ENCODE results near the gene APOA4. TPM values are rescaled to one million over a fixed set of nuclear protein-coding genes. Genes with fewer than 3 reads are reported as not detected.

Gene APOA4
- polyA plus RNA-seq, 2 of the 4 experiments (the other 2 are of a cell fraction): not detected

- Histone ChIP-seq H3K4me1 (peaks cover 10% of the 10 kb centered on the region; the same call in 1 of the 3 replicates), H3K9me3 (no peaks in the 10 kb centered on the region), H3K4me2 (peak overlapping the region; percentile 77), H3K27ac (peak overlapping the region; percentile 94 to 97), H3K4me3 (peak overlapping the region; percentile 94)
- ChIA-PET CTCF (interaction anchor here (0.5 to 8.8 kb wide), 5 partner anchors 10 to 320 kb away, joined by 4 to 114 read pairs (median 6); no protein-coding TSS in a partner anchor), POLR2A (interaction anchor here (0.9 to 1.3 kb wide), 4 partner anchors 14 to 311 kb away, joined by 3 to 6 read pairs (median 4); partner anchors contain the start of genes APOA4, BUD13 and SIK3)
- WGBS (ENCODE audit: missing lambda C conversion rate): 6% methylated on average over 11 of the region's 15 CpGs
- DNase-seq (ENCODE audit: low read depth in 1 of 2, low spot score in 1 of 2): no peak
- no peak for FAIRE-seq
- no peak for TF ChIP-seq CBX8 (IDR thresholded peaks at IDR 0.05)
- no peak for TF ChIP-seq SREBF2 (IDR thresholded peaks at IDR 0.05)
- no peak for TF ChIP-seq TP53 (CRISPR knock-in tag; IDR thresholded peaks at IDR 0.05)
- no peak for TF ChIP-seq HOXA7 (CRISPR knock-in tag; IDR thresholded peaks at IDR 0.05)
- no peak for TF ChIP-seq CEBPB (IDR thresholded peaks at IDR 0.05)
- TF ChIP-seq FOXS1 (CRISPR knock-in tag; IDR thresholded peaks at IDR 0.05): no peak
- TF ChIP-seq NFE2L2 (conservative IDR thresholded peaks at IDR 0.05; ENCODE audit: low read length): no peak
- TF ChIP-seq POLR2AphosphoS2 (conservative IDR thresholded peaks at IDR 0.05; ENCODE audit: low read length): no peak
- no peak for TF ChIP-seq RCOR1 (IDR thresholded peaks at IDR 0.05; ENCODE audit: low read depth, low read length)
- TF ChIP-seq HOXB5 (CRISPR knock-in tag; IDR thresholded peaks at IDR 0.05): no peak
- TF ChIP-seq CHD2 (IDR thresholded peaks at IDR 0.05; ENCODE audit: low read length, partially characterized antibody): no peak
- no peak for TF ChIP-seq JUNB (IDR thresholded peaks at IDR 0.05)
- TF ChIP-seq MAZ (IDR thresholded peaks at IDR 0.05; ENCODE audit: borderline replicate concordance, low read depth, low read length): no peak
- TF ChIP-seq, protein P1, sequence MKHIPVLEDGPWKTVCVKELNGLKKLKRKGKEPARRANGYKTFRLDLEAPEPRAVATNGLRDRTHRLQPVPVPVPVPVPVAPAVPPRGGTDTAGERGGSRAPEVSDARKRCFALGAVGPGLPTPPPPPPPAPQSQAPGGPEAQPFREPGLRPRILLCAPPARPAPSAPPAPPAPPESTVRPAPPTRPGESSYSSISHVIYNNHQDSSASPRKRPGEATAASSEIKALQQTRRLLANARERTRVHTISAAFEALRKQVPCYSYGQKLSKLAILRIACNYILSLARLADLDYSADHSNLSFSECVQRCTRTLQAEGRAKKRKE (CRISPR knock-in tag; IDR thresholded peaks at IDR 0.05; ENCODE audit: low read depth): no peak
- no peak for TF ChIP-seq HOXB13 (CRISPR knock-in tag; IDR thresholded peaks at IDR 0.05; ENCODE audit: low read depth)
- no peak for TF ChIP-seq CHD4 (IDR thresholded peaks at IDR 0.05; ENCODE audit: borderline replicate concordance)
- no peak for TF ChIP-seq USF2 (IDR thresholded peaks at IDR 0.05)
- ATAC-seq: no peak
Measured at GRCh38 chr11:116787436-116787785, 35.7 kb downstream of the APOA4 start.

- Histone ChIP-seq H3K27ac (peak overlapping the region; percentile 94 to 97), H3K4me3 (peak overlapping the region; percentile 94), H3K4me1 (peaks cover 10% of the 10 kb centered on the region; the same call in 1 of the 3 replicates), H3K4me2 (peak overlapping the region; percentile 77), H3K9me3 (no peaks in the 10 kb centered on the region)
- no peak for TF ChIP-seq HOXB5 (CRISPR knock-in tag; IDR thresholded peaks at IDR 0.05)
- TF ChIP-seq FOSB (CRISPR knock-in tag; IDR thresholded peaks at IDR 0.05): no peak
- no peak for TF ChIP-seq CEBPB (IDR thresholded peaks at IDR 0.05)
- no peak for TF ChIP-seq BHLHE40 (IDR thresholded peaks at IDR 0.05; ENCODE audit: low read depth, low read length)
- TF ChIP-seq, protein P2, sequence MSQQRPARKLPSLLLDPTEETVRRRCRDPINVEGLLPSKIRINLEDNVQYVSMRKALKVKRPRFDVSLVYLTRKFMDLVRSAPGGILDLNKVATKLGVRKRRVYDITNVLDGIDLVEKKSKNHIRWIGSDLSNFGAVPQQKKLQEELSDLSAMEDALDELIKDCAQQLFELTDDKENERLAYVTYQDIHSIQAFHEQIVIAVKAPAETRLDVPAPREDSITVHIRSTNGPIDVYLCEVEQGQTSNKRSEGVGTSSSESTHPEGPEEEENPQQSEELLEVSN (IDR thresholded peaks at IDR 0.05; ENCODE audit: borderline replicate concordance, low read depth): no peak
- 81% methylated on average over 5 of the region's 5 CpGs for WGBS (ENCODE audit: missing lambda C conversion rate)
- no peak for FAIRE-seq
- ATAC-seq: no peak
- ChIA-PET CTCF (interaction anchor here (0.8 to 8.8 kb wide), 4 partner anchors 9 to 320 kb away, joined by 5 to 114 read pairs (median 6); no protein-coding TSS in a partner anchor), POLR2A (interaction anchor here (0.7 to 1.3 kb wide), 3 partner anchors 36 to 54 kb away, joined by 3 to 4 read pairs (median 3); partner anchors contain the start of gene APOA4)
- DNase-seq (ENCODE audit: low read depth in 1 of 2, low spot score in 1 of 2): no peak
Measured at GRCh38 chr11:116786966-116787365, 36.1 kb downstream of the APOA4 start.

DNA sequence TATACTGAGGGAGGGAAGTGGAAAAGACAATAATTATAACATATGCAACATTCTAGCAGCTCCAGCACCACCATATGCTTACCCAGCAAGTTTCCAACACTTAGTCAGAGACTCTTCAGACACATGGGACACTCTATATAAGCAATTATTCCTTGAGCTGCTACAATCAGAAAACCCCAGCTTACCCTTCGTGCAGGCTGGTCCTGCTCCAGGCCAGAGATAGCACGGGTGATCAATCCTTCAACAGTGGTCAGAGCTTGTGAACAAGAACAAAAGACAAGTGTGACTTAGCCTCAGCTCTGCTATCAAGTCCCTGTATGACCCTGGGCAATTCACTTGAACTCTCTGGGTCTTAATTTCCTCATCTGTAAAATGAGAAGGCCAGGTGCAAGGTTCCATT lies 36.8 kb downstream of the APOA4 start:
- peak overlapping the region; percentile 77 for H3K4me2 ChIP-seq
- FAIRE-seq: no peak
- ChIA-PET POLR2A (interaction anchor here (1.3 kb wide), 1 partner anchor 37 kb away, joined by 3 read pairs; the partner anchor contains the start of gene APOA4), CTCF (interaction anchor here (1.8 to 8.8 kb wide), 3 partner anchors 9 to 321 kb away, joined by 5 to 114 read pairs (median 6); no protein-coding TSS in a partner anchor)
- WGBS (ENCODE audit: missing lambda C conversion rate): 90% methylated on average over 2 of the region's 2 CpGs
- no peak for ATAC-seq
- H3K4me1 ChIP-seq: peaks cover 10% of the 10 kb centered on the region; the same call in 1 of the 3 replicates
- H3K9me3 ChIP-seq: no peaks in the 10 kb centered on the region
- peak overlapping the region; percentile 94; the same call in 2 of the 3 replicates for H3K4me3 ChIP-seq
- TF ChIP-seq HDAC2 (IDR thresholded peaks at IDR 0.05) (no peak), HEYL (CRISPR knock-in tag; IDR thresholded peaks at IDR 0.05) (no peak), ESRRA (IDR thresholded peaks at IDR 0.05; ENCODE audit: borderline replicate concordance, low read length) (no peak), FOXS1 (CRISPR knock-in tag; IDR thresholded peaks at IDR 0.05) (no peak), POLR2AphosphoS2 (conservative IDR thresholded peaks at IDR 0.05; ENCODE audit: low read length) (no peak), USF2 (IDR thresholded peaks at IDR 0.05) (no peak), RAD21 (conservative IDR thresholded peaks at IDR 0.05 in 1 of 2, IDR thresholded peaks at IDR 0.05 in 1 of 2) (no peak), CHD2 (IDR thresholded peaks at IDR 0.05; ENCODE audit: low read length, partially characterized antibody) (no peak), ZFP36 (IDR thresholded peaks at IDR 0.05; ENCODE audit: borderline replicate concordance, partially characterized antibody) (no peak), ZC3H11A (IDR thresholded peaks at IDR 0.05) (no peak), MYC (IDR thresholded peaks at IDR 0.05; ENCODE audit: borderline replicate concordance, low read length) (no peak)
- TF ChIP-seq, protein P3, sequence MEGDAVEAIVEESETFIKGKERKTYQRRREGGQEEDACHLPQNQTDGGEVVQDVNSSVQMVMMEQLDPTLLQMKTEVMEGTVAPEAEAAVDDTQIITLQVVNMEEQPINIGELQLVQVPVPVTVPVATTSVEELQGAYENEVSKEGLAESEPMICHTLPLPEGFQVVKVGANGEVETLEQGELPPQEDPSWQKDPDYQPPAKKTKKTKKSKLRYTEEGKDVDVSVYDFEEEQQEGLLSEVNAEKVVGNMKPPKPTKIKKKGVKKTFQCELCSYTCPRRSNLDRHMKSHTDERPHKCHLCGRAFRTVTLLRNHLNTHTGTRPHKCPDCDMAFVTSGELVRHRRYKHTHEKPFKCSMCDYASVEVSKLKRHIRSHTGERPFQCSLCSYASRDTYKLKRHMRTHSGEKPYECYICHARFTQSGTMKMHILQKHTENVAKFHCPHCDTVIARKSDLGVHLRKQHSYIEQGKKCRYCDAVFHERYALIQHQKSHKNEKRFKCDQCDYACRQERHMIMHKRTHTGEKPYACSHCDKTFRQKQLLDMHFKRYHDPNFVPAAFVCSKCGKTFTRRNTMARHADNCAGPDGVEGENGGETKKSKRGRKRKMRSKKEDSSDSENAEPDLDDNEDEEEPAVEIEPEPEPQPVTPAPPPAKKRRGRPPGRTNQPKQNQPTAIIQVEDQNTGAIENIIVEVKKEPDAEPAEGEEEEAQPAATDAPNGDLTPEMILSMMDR (IDR thresholded peaks at IDR 0.05): no peak
- TF ChIP-seq, protein P1 (CRISPR knock-in tag; IDR thresholded peaks at IDR 0.05; ENCODE audit: low read depth): no peak
- no peak for DNase-seq (ENCODE audit: low read depth in 1 of 2, low spot score in 1 of 2)
- H3K27ac ChIP-seq: no peak overlapping the region
